ENCODE results near the gene GOLGA8S. TPM values are rescaled to one million over a fixed set of nuclear protein-coding genes. Genes with fewer than 3 reads are reported as not detected.
"Not testable (repeated sequence)": the region's sequence is repeated elsewhere in the genome, so short reads cannot be mapped to it uniquely, and the experiment has no call there.

GOLGA8S gene
- total RNA-seq, 2 experiments from 2014 or later: 0.13 to 0.16 TPM

- Mint-ChIP-seq H3K36me3 (ENCODE audit: low read depth) (no peaks in the 10 kb centered on the region), H3K4me3 (no peak overlapping the region), H3K9me3 (no peaks in the 10 kb centered on the region), H3K27ac (no peak overlapping the region), H3K4me1 (ENCODE audit: low read depth) (no peaks in the 10 kb centered on the region), H3K27me3 (peaks cover 2% of the 10 kb centered on the region)
- ATAC-seq: no peak
- TF ChIP-seq CTCF (IDR thresholded peaks at IDR 0.05): no peak
- ChIA-PET POLR2A (no interaction called here), CTCF (no interaction called here)
- intact Hi-C loops (cut with micrococcal nuclease): no loop called here
- no peak for DNase-seq
These were observed 31.4 kb downstream of the GOLGA8S start for GRCh38 chr15:23385886-23386430.

GRCh38 chr15:23387621-23388190 lies 33.2 kb downstream of the GOLGA8S start:
- CTCF ChIA-PET: no interaction called here
- DNase-seq (no peak), ATAC-seq (no peak)
- TF ChIP-seq CTCF (IDR thresholded peaks at IDR 0.05): no peak
- no peaks in the 10 kb centered on the region for H3K4me1 Mint-ChIP-seq (ENCODE audit: low read depth)
- H3K36me3 Mint-ChIP-seq (ENCODE audit: low read depth): no peaks in the 10 kb centered on the region
- H3K4me3 Mint-ChIP-seq: no peak overlapping the region
- no peak overlapping the region for H3K27ac Mint-ChIP-seq
- intact Hi-C loops (cut with micrococcal nuclease): no loop called here
- H3K27me3 Mint-ChIP-seq: peaks cover 2% of the 10 kb centered on the region
- POLR2A ChIA-PET: no interaction called here
- no peaks in the 10 kb centered on the region for H3K9me3 Mint-ChIP-seq

GRCh38 chr15:23395030-23395692 lies 40.6 kb downstream of the GOLGA8S start:
- intact Hi-C loops (cut with micrococcal nuclease): no loop called here
- POLR2A ChIA-PET: no interaction called here
- Mint-ChIP-seq H3K9me3 (no peaks in the 10 kb centered on the region), H3K36me3 (ENCODE audit: low read depth) (no peaks in the 10 kb centered on the region), H3K27ac (no peak overlapping the region), H3K4me1 (ENCODE audit: low read depth) (no peaks in the 10 kb centered on the region), H3K27me3 (no peaks in the 10 kb centered on the region), H3K4me3 (no peak overlapping the region)
- CTCF ChIA-PET: no interaction called here
- DNase-seq (no peak), ATAC-seq (no peak)
- no peak for TF ChIP-seq CTCF (IDR thresholded peaks at IDR 0.05)

- TF ChIP-seq CTCF (IDR thresholded peaks at IDR 0.05): no peak
- ChIA-PET POLR2A (no interaction called here), CTCF (no interaction called here)
- Mint-ChIP-seq H3K4me1 (ENCODE audit: low read depth) (no peaks in the 10 kb centered on the region), H3K4me3 (no peak overlapping the region), H3K27ac (no peak overlapping the region), H3K9me3 (no peaks in the 10 kb centered on the region), H3K36me3 (ENCODE audit: low read depth) (no peaks in the 10 kb centered on the region), H3K27me3 (no peaks in the 10 kb centered on the region)
- ATAC-seq (no peak), DNase-seq (no peak)
- intact Hi-C loops (cut with micrococcal nuclease): no loop called here
These were observed 41.3 kb downstream of the GOLGA8S start for GRCh38 chr15:23395832-23396231.

GRCh38 chr15:23397779-23398178 lies 43.2 kb downstream of the GOLGA8S start:
- ATAC-seq (no peak), DNase-seq (no peak)
- Mint-ChIP-seq H3K27ac (no peak overlapping the region), H3K4me3 (no peak overlapping the region), H3K27me3 (no peaks in the 10 kb centered on the region), H3K9me3 (no peaks in the 10 kb centered on the region), H3K36me3 (ENCODE audit: low read depth) (no peaks in the 10 kb centered on the region), H3K4me1 (ENCODE audit: low read depth) (no peaks in the 10 kb centered on the region)
- intact Hi-C loops (cut with micrococcal nuclease): no loop called here
- ChIA-PET POLR2A (no interaction called here), CTCF (no interaction called here)
- no peak for TF ChIP-seq CTCF (IDR thresholded peaks at IDR 0.05)

- H3K27me3 Mint-ChIP-seq; POLR2A ChIA-PET; H3K4me3 Mint-ChIP-seq; intact Hi-C loops (cut with micrococcal nuclease); H3K27ac Mint-ChIP-seq; CTCF ChIA-PET; DNase-seq; H3K4me1 Mint-ChIP-seq (ENCODE audit: low read depth); H3K36me3 Mint-ChIP-seq (ENCODE audit: low read depth); H3K9me3 Mint-ChIP-seq; ATAC-seq: not testable (repeated sequence)
These were observed 43.8 kb downstream of the GOLGA8S start for GRCh38 chr15:23398357-23398756.

GRCh38 chr15:23399207-23399606 lies 44.7 kb downstream of the GOLGA8S start:
- H3K4me1 Mint-ChIP-seq (ENCODE audit: low read depth); ATAC-seq; CTCF ChIA-PET; H3K27me3 Mint-ChIP-seq; intact Hi-C loops (cut with micrococcal nuclease); H3K27ac Mint-ChIP-seq; H3K4me3 Mint-ChIP-seq; DNase-seq; POLR2A ChIA-PET; H3K36me3 Mint-ChIP-seq (ENCODE audit: low read depth); H3K9me3 Mint-ChIP-seq: not testable (repeated sequence)
